Measurements from ENCODE around the gene IFT80.

DNA sequence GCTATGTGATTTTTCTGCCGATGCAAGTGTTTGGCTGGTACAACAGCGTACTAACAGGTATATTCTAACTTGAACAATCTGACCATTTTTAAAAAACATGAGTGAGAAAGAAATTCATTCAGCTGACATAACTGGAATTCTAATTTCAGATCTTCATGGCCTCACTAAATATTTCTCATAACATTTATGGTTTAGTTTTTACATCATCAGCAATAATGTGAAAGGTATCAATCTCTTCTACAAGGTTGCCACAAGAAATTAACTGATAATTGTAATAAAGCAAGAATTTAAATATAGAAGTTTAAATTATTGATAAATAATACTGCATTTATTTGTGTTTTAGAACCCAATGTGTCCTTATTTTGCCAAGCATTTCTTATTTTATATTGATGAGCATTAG lies 179.0 kb downstream of the IFT80 start:
- TF ChIP-seq, protein P1, sequence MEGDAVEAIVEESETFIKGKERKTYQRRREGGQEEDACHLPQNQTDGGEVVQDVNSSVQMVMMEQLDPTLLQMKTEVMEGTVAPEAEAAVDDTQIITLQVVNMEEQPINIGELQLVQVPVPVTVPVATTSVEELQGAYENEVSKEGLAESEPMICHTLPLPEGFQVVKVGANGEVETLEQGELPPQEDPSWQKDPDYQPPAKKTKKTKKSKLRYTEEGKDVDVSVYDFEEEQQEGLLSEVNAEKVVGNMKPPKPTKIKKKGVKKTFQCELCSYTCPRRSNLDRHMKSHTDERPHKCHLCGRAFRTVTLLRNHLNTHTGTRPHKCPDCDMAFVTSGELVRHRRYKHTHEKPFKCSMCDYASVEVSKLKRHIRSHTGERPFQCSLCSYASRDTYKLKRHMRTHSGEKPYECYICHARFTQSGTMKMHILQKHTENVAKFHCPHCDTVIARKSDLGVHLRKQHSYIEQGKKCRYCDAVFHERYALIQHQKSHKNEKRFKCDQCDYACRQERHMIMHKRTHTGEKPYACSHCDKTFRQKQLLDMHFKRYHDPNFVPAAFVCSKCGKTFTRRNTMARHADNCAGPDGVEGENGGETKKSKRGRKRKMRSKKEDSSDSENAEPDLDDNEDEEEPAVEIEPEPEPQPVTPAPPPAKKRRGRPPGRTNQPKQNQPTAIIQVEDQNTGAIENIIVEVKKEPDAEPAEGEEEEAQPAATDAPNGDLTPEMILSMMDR (IDR thresholded peaks at IDR 0.05), result no peak
- no peak for TF ChIP-seq EZH2 (IDR thresholded peaks at IDR 0.05)

All from neural progenitor cell (in vitro differentiated cells).